DOHH2 (cell line): ENCODE data around the gene DEFB123.
"Not testable (repeated sequence)": the region's sequence is repeated elsewhere in the genome, so short reads cannot be mapped to it uniquely, and the experiment has no call there.

Source experiments
- H3F3A ChIP-seq: fragments of 200-600 bp; sonication (generic), shearing (Covaris generic); 2 replicates; pipeline ENCODE4 v1.6.0; 2016; ENCODE audit warnings: antibody characterized with exemption, mild to moderate bottlenecking; ENCODE audit not compliant: control insufficient read depth, insufficient read depth
- H3K27ac ChIP-seq: fragments of 200-600 bp; sonication (generic); 2 replicates; pipeline ENCODE4 v1.5.1; 2014; ENCODE audit warnings: low read depth, mild to moderate bottlenecking, low read length, moderate library complexity
- H3K27me3 ChIP-seq: fragments of 200-600 bp; sonication (generic); 2 replicates; pipeline ENCODE4 v1.6.1; 2014; ENCODE audit warnings: mild to moderate bottlenecking, low read length, mixed read lengths; ENCODE audit not compliant: control insufficient read depth
- H3K36me3 ChIP-seq: fragments of 200-600 bp; sonication (generic); 2 replicates; pipeline ENCODE4 v1.6.1; 2014; ENCODE audit warnings: mild to moderate bottlenecking, low read length, moderate library complexity, mixed read lengths; ENCODE audit not compliant: control insufficient read depth
- H3K4me1 ChIP-seq: fragments of 200-600 bp; sonication (generic); 2 replicates; pipeline ENCODE4 v1.6.1; 2014; ENCODE audit warnings: mild to moderate bottlenecking, low read length, mixed read lengths; ENCODE audit not compliant: control insufficient read depth
- H3K4me2 ChIP-seq: fragments of 200-600 bp; sonication (generic); 2 replicates; pipeline ENCODE4 v1.6.0; 2014; ENCODE audit warnings: mild to moderate bottlenecking, low read length, moderate library complexity
- H3K4me3 ChIP-seq: fragments of 200-600 bp; sonication (generic); 2 replicates; pipeline ENCODE4 v1.5.1; 2014; ENCODE audit warnings: mild to moderate bottlenecking, low read length, mixed read lengths
- H3K79me2 ChIP-seq: fragments of 200-600 bp; sonication (generic); 2 replicates; pipeline ENCODE4 v1.6.1; 2014; ENCODE audit warnings: mild to moderate bottlenecking, low read length, mixed read lengths; ENCODE audit not compliant: control insufficient read depth
- H3K9me2 ChIP-seq: fragments of 200-600 bp; sonication (generic); replicated peaks from 2 replicates; pipeline ENCODE4 v1.6.1; 2014; ENCODE audit warnings: mild to moderate bottlenecking, low read length, mixed read lengths; ENCODE audit not compliant: control insufficient read depth
- H3K9me3 ChIP-seq: fragments of 200-600 bp; sonication (generic); 2 replicates; pipeline ENCODE4 v1.6.1; 2014; ENCODE audit warnings: antibody characterized with exemption, low read length, mixed read lengths; ENCODE audit not compliant: control insufficient read depth, insufficient read depth
- H4K20me1 ChIP-seq: fragments of 200-600 bp; sonication (generic); 2 replicates; pipeline ENCODE4 v1.6.0; 2014; ENCODE audit warnings: low read depth, mild to moderate bottlenecking, antibody characterized with exemption, low read length, moderate library complexity; ENCODE audit not compliant: control insufficient read depth, insufficient read depth
- EZH2phosphoT487 ChIP-seq: fragments of 200-600 bp; sonication (generic); IDR thresholded peaks from 2 replicates; pipeline ENCODE4 v1.6.1; 2017; ENCODE audit warnings: borderline replicate concordance, mild to moderate bottlenecking, antibody characterized with exemption, low read length, moderate library complexity, mixed read lengths
- TF ChIP-seq, protein P1 (sequence below): fragments of 200-600 bp; sonication (generic); IDR thresholded peaks from one replicate; pipeline ENCODE4 v1.5.1; 2014; ENCODE audit warnings: antibody characterized with exemption, mild to moderate bottlenecking, low read depth, low read length; ENCODE audit not compliant: poor library complexity, severe bottlenecking

DEFB123 gene

DNA sequence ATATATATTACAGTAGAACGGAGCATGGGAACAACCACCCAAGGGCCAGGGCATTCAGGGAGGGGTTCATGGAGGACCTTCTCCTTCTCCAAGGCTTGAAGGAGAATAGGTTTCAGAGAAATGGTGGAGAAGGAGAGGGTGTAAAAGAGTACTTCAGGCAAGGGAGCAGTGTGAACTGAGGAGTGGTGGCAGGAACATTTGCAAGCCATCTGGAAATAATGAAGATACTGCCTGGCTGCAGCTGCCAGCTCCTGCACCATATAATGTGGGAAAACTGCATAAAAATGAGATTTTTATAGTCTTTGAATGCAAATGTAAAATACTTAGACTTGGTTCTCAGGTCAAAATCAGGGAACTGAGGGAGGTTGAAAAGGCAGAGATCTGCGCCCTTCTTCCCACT lies 24.8 kb upstream of the DEFB123 start:
- Histone ChIP-seq H3K4me2 (no peak overlapping the region), H3K4me1 (no peaks in the 10 kb centered on the region), H3K79me2 (no peaks in the 10 kb centered on the region), H3K27me3 (peaks cover 2% of the 10 kb centered on the region; the same call in 1 of the 2 replicates), H3K4me3 (no peak overlapping the region), H4K20me1 (no peaks in the 10 kb centered on the region), H3K27ac (no peak overlapping the region), H3F3A (no peaks in the 10 kb centered on the region), H3K9me2 (no peaks in the 10 kb centered on the region), H3K36me3 (no peaks in the 10 kb centered on the region), H3K9me3 (no peaks in the 10 kb centered on the region)
- TF ChIP-seq, protein P1, sequence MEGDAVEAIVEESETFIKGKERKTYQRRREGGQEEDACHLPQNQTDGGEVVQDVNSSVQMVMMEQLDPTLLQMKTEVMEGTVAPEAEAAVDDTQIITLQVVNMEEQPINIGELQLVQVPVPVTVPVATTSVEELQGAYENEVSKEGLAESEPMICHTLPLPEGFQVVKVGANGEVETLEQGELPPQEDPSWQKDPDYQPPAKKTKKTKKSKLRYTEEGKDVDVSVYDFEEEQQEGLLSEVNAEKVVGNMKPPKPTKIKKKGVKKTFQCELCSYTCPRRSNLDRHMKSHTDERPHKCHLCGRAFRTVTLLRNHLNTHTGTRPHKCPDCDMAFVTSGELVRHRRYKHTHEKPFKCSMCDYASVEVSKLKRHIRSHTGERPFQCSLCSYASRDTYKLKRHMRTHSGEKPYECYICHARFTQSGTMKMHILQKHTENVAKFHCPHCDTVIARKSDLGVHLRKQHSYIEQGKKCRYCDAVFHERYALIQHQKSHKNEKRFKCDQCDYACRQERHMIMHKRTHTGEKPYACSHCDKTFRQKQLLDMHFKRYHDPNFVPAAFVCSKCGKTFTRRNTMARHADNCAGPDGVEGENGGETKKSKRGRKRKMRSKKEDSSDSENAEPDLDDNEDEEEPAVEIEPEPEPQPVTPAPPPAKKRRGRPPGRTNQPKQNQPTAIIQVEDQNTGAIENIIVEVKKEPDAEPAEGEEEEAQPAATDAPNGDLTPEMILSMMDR, result no peak
- TF ChIP-seq EZH2phosphoT487, result no peak

DNA sequence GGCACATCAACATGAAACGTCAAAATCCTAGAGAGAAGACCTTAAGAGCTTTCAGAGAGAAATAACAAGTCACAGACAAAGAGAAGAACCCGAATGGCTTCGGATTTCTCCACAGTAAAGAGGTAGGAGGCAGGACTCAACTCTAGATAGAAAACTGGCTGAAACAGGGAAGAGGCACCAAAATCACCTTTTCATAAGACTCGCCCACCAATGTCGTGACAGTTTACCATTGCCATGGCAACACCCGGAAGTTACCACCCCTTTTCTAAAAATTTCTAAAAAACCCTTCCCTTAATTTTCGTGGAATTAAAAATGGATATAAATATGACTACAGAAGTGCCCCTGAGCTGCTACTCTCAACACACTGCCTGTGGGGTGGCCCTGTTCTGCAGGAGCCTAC lies 22.1 kb upstream of the DEFB123 start:
- Histone ChIP-seq H3K4me3 (no peak overlapping the region), H3K27me3 (no peaks in the 10 kb centered on the region; the same call in 1 of the 2 replicates), H3K4me1 (no peaks in the 10 kb centered on the region), H3K9me3 (no peaks in the 10 kb centered on the region), H3K27ac (no peak overlapping the region), H3K36me3 (no peaks in the 10 kb centered on the region), H3K9me2 (no peaks in the 10 kb centered on the region), H3K79me2 (no peaks in the 10 kb centered on the region), H3K4me2 (no peak overlapping the region), H4K20me1 (no peaks in the 10 kb centered on the region), H3F3A (no peaks in the 10 kb centered on the region)
- TF ChIP-seq, protein P1, result no peak
- TF ChIP-seq EZH2phosphoT487, result no peak

DNA sequence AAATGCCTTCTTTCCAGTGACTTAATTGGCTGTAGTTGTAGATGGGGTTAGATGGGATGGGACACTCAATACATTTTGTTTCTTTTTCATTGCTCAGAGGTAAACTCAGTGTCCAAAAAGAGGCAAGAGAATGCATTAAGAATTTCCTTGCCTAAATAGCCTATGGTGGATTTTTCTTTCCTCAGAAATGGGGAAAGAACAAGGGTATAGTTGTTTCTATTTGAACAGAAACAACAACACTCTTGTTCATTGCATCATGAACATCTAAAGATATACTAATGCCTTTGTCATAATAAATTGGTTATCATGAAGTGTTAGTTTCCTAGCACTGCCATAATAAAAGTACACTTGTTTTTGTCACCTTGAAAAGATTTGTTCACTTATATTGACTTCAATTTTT lies 14.6 kb upstream of the DEFB123 start:
- no peak overlapping the region for H3K4me2 ChIP-seq
- no peak overlapping the region for H3K27ac ChIP-seq
- H3K4me3 ChIP-seq, result no peak overlapping the region
- H3F3A ChIP-seq, result no peaks in the 10 kb centered on the region
- no peaks in the 10 kb centered on the region for H3K79me2 ChIP-seq
- H3K36me3 ChIP-seq, result no peaks in the 10 kb centered on the region
- H3K27me3 ChIP-seq, result no peaks in the 10 kb centered on the region; the same call in 1 of the 2 replicates
- H3K9me2 ChIP-seq, result no peaks in the 10 kb centered on the region
- H4K20me1 ChIP-seq, result no peaks in the 10 kb centered on the region
- no peaks in the 10 kb centered on the region for H3K4me1 ChIP-seq
- no peak for TF ChIP-seq EZH2phosphoT487
- TF ChIP-seq, protein P1, result no peak
- H3K9me3 ChIP-seq, result no peaks in the 10 kb centered on the region

DNA sequence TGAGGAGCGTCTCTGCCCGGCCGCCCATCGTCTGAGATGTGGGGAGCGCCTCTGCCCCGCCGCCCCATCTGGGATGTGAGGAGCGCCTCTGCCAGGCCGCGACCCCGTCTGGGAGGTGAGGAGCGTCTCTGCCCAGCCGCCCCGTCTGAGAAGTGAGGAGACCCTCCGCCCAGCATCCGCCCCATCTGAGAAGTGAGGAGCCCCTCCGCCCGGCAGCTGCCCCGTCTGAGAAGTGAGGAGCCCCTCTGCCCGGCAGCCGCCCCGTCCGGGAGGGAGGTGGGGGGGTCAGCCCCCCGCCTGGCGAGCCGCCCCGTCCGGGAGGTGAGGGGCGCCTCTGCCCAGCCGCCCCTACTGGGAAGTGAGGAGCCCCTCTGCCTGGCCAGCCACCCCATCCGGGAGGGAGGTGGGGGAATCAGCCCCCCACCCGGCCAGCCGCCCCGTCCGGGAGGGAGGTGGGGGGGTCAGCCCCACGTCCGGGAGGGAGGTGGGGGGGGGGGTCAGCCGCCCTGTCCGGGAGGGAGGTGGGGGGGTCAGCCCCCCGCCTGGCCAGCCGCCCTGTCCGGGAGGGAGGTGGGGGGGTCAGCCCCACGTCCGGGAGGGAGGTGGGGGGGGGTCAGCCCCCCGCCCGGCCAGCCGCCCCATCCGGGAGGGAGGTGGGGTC lies 13.4 kb upstream of the DEFB123 start:
- not testable (repeated sequence) for H3K9me2 ChIP-seq, H3K79me2 ChIP-seq, H3K4me3 ChIP-seq, H3K9me3 ChIP-seq, H3K4me2 ChIP-seq, H3F3A ChIP-seq, H3K27ac ChIP-seq, H3K36me3 ChIP-seq, H3K4me1 ChIP-seq, H3K27me3 ChIP-seq, H4K20me1 ChIP-seq

DNA sequence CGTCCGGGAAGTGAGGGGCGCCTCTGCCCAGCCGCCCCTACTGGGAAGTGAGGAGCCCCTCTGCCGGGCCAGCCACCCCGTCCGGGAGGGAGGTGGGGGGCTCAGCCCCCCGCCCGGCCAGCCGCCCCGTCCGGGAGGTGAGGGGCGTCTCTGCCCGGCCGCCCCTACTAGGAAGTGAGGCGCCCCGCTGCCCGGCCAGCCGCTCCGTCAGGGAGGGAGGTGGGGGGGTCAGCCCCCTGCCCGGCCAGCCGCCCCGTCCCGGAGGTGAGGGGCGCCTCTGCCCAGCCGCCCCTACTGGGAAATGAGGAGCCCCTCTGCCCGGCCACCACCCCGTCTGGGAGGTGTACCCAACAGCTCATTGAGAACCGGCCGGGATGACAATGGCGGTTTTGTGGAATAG lies 12.9 kb upstream of the DEFB123 start:
- H3K4me1 ChIP-seq, H3K36me3 ChIP-seq, H3F3A ChIP-seq, H3K9me2 ChIP-seq, H3K27ac ChIP-seq, H4K20me1 ChIP-seq, H3K4me2 ChIP-seq, H3K79me2 ChIP-seq, H3K4me3 ChIP-seq, H3K27me3 ChIP-seq, H3K9me3 ChIP-seq: not testable (repeated sequence)
